Stimulated activated CD8-positive, alpha-beta memory T cell treated with anti-CD3 and anti-CD28 coated beads, Interleukin-12 subunit alpha, Interleukin-12 subunit beta, amount 100 ng/mL, for 24 hours (primary cell): ENCODE results near the gene ADGRB2.

Source experiments
- DNase-seq: peaks from one replicate; pipeline ENCODE4 v3.0.0-alpha.2; 2020; ENCODE audit errors: extremely low read depth

The ADGRB2 gene

GRCh38 chr1:31702836-31703404, 61.2 kb downstream of the ADGRB2 start:
- no peak for DNase-seq

GRCh38 chr1:31701091-31701736, 62.9 kb downstream of the ADGRB2 start:
- no peak for DNase-seq

- DNase-seq = no peak
These were observed 63.6 kb downstream of the ADGRB2 start for GRCh38 chr1:31700468-31701090.

- DNase-seq = no peak
These were observed 64.7 kb downstream of the ADGRB2 start for GRCh38 chr1:31699341-31699891.

- DNase-seq = no peak
These were observed 66.7 kb downstream of the ADGRB2 start for GRCh38 chr1:31697369-31697984.

- no peak for DNase-seq
These were observed 67.9 kb downstream of the ADGRB2 start for GRCh38 chr1:31696242-31696641.

- DNase-seq = no peak
These were observed 68.8 kb downstream of the ADGRB2 start for GRCh38 chr1:31695327-31695726.

- DNase-seq = no peak
These were observed 69.2 kb downstream of the ADGRB2 start for GRCh38 chr1:31694964-31695313.

GRCh38 chr1:31694069-31694963, 69.8 kb downstream of the ADGRB2 start:
- DNase-seq = no peak

- DNase-seq = no peak
These were observed 70.9 kb downstream of the ADGRB2 start for GRCh38 chr1:31693231-31693630.

- DNase-seq = no peak
These were observed 72.2 kb downstream of the ADGRB2 start for GRCh38 chr1:31691951-31692350.

- no peak for DNase-seq
These were observed 72.7 kb downstream of the ADGRB2 start for GRCh38 chr1:31691446-31691845.

GRCh38 chr1:31690921-31691320, 73.2 kb downstream of the ADGRB2 start:
- DNase-seq = no peak

GRCh38 chr1:31689854-31690253, 74.3 kb downstream of the ADGRB2 start:
- DNase-seq = no peak

GRCh38 chr1:31689379-31689778, 74.8 kb downstream of the ADGRB2 start:
- DNase-seq = no peak

GRCh38 chr1:31688233-31688918, 75.8 kb downstream of the ADGRB2 start:
- DNase-seq = no peak

GRCh38 chr1:31687601-31688000, 76.5 kb downstream of the ADGRB2 start:
- DNase-seq = no peak

GRCh38 chr1:31685795-31686194, 78.3 kb downstream of the ADGRB2 start:
- DNase-seq = no peak

- no peak for DNase-seq
These were observed 80.1 kb downstream of the ADGRB2 start for GRCh38 chr1:31683997-31684396.

- DNase-seq = no peak
These were observed 82.7 kb downstream of the ADGRB2 start for GRCh38 chr1:31681415-31681814.

GRCh38 chr1:31679676-31680230, 84.4 kb downstream of the ADGRB2 start:
- DNase-seq = no peak
